ENCODE results near the gene KCNK15.
"Not testable (repeated sequence)": the region's sequence is repeated elsewhere in the genome, so short reads cannot be mapped to it uniquely, and the experiment has no call there.

KCNK15 gene

GRCh38 chr20:44745598-44746366, at the start of gene KCNK15:
Gene KCNK15, plus strand, starts transcription at chr20:44745865. Its CDS starts 46 bp downstream, at chr20:44745911.
- DNase-seq, result peak in 5 of 51 donors; percentile 6 to 25 (median 17)

GRCh38 chr20:44696315-44696714, 49.4 kb upstream of the KCNK15 start:
- no peak for DNase-seq

- not testable (repeated sequence) for DNase-seq
These were observed 48.6 kb upstream of the KCNK15 start for GRCh38 chr20:44697041-44697440.

- no peak for DNase-seq
These were observed 47.3 kb upstream of the KCNK15 start for GRCh38 chr20:44698351-44698750.

- no peak for DNase-seq
These were observed 45.4 kb upstream of the KCNK15 start for GRCh38 chr20:44700306-44700705.

GRCh38 chr20:44701118-44701857, 44.4 kb upstream of the KCNK15 start:
- DNase-seq, result no peak

- no peak for DNase-seq
These were observed 43.8 kb upstream of the KCNK15 start for GRCh38 chr20:44701858-44702256.

GRCh38 chr20:44702776-44703175, 42.9 kb upstream of the KCNK15 start:
- DNase-seq, result peak; percentile 24 to 93 (median 73)

- DNase-seq, result peak in 1 of 51 donors; percentile 55
These were observed 42.3 kb upstream of the KCNK15 start for GRCh38 chr20:44703183-44703925.

- no peak for DNase-seq
These were observed 41.6 kb upstream of the KCNK15 start for GRCh38 chr20:44703956-44704488.

GRCh38 chr20:44704551-44704971, 41.1 kb upstream of the KCNK15 start:
- DNase-seq, result no peak

- DNase-seq, result no peak
These were observed 40.1 kb upstream of the KCNK15 start for GRCh38 chr20:44705364-44706094.

GRCh38 chr20:44706301-44707017, 39.2 kb upstream of the KCNK15 start:
- DNase-seq, result no peak

- no peak for DNase-seq
These were observed 38.6 kb upstream of the KCNK15 start for GRCh38 chr20:44707018-44707579.

- DNase-seq, result no peak
These were observed 36.3 kb upstream of the KCNK15 start for GRCh38 chr20:44709380-44709779.

- no peak for DNase-seq
These were observed 35.9 kb upstream of the KCNK15 start for GRCh38 chr20:44709797-44710196.

- DNase-seq, result no peak
These were observed 34.4 kb upstream of the KCNK15 start for GRCh38 chr20:44711237-44711636.

GRCh38 chr20:44714102-44714700, 31.5 kb upstream of the KCNK15 start:
- DNase-seq, result no peak

GRCh38 chr20:44714701-44715498, 30.8 kb upstream of the KCNK15 start, which contains the start of gene CCN5:
Gene CCN5, plus strand, starts transcription at chr20:44715369. Its CDS starts 22 bp downstream, at chr20:44715391.
- DNase-seq, result peak in 42 of 51 donors; percentile 15 to 81 (median 54)

Data from hypothalamus (tissue), 51 donors.